Breast epithelium (tissue), 3 donors: ENCODE results near the gene COX20.

Experiments used
- POLR2A ChIP-seq: fragments of 450-650 bp; IDR thresholded peaks from one replicate; pipeline ENCODE4 v1.6.1; 2016; ENCODE audit warnings: antibody characterized with exemption, mild to moderate bottlenecking, moderate library complexity
- POLR2AphosphoS5 ChIP-seq, 3 donors: sonication (generic); formaldehyde crosslinking; IDR thresholded peaks; one replicate each; pipeline ENCODE4 v1.6.1; 2017; ENCODE audit warnings: antibody characterized with exemption in 3 of 3

DNA sequence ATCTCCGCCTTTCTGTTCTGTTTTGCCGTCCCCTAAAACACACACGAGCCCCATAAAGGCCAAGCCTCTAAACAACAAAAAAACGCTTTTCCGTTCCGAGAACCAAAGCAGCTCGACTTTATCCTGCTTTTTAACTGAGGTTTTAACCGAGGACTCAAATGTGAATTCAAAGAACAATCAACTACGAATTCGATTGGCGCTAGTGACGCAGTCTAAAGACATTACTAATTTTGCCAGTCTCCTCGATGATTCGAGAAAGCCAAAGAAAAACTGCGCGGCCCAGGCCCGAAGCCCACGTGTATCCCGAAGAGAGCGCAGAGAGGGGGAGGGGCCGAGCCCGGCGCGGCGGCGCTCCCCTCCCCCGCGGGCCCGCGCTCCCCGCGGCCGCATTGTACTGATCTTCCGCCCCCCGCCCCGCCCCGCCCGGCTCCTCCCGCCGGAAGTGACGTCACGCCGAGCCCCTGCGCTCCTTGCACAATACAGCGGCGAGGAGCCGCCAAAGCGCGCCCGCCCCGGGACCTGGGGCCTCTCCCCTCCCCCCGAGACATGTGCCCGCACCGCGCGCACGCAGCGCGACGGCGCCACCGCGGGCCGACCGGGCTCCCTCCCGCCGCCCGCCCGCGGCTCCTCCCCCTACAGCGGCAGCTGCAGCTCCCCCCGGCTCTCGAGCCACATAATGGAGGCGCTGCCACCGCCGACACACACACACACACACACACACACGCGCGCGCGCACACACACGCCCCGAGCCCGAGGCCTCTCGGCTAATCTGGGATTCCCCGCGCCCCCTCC, 27.4 kb downstream of the COX20 start:
- TF ChIP-seq POLR2AphosphoS5 (IDR thresholded peaks at IDR 0.05) (peak; percentile 32 to 66 (median 55)), POLR2A (no peak)
